ENCODE data around the gene ADAR. TPM values are rescaled to one million over a fixed set of nuclear protein-coding genes. Genes with fewer than 3 reads are reported as not detected.
A peak's percentile ranks its signal among the peaks of the same experiment; 100 is the strongest.

ADAR gene
- total and polyA plus RNA-seq, 8 donors, result 136 to 197 (median 151) TPM

DNA sequence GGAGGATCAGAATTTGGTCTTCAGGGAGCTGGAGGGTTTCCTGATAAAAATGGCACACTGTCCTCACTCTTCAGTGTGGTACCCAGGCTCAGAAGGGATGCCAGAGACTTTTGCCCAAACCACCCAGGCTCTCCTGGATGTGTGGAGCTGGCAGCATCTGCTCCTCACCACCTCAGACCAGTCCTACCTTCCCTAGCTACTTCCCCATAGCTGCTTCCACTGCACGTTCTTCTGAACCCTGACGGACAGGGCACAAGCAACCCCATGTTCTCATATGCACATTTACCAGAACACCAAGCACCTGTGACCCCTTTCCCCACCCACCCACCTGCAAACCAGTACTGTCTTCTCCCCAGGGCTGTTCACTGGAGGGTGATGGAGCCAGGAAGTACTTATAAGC is 4.7 kb downstream of the ADAR start:
- Histone ChIP-seq H3K27ac (no peak overlapping the region), H3K9me3 (no peaks in the 10 kb centered on the region), H3K4me3 (no peak overlapping the region), H3K4me1 (peaks cover 23 to 61% of the 10 kb centered on the region in 2 donors), H3K36me3 (peaks cover 0 to 44% of the 10 kb centered on the region in 2 donors), H3K27me3 (no peaks in the 10 kb centered on the region)
- DNase-seq (no peak), ATAC-seq (no peak)
- TF ChIP-seq, protein P1, sequence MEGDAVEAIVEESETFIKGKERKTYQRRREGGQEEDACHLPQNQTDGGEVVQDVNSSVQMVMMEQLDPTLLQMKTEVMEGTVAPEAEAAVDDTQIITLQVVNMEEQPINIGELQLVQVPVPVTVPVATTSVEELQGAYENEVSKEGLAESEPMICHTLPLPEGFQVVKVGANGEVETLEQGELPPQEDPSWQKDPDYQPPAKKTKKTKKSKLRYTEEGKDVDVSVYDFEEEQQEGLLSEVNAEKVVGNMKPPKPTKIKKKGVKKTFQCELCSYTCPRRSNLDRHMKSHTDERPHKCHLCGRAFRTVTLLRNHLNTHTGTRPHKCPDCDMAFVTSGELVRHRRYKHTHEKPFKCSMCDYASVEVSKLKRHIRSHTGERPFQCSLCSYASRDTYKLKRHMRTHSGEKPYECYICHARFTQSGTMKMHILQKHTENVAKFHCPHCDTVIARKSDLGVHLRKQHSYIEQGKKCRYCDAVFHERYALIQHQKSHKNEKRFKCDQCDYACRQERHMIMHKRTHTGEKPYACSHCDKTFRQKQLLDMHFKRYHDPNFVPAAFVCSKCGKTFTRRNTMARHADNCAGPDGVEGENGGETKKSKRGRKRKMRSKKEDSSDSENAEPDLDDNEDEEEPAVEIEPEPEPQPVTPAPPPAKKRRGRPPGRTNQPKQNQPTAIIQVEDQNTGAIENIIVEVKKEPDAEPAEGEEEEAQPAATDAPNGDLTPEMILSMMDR (IDR thresholded peaks at IDR 0.05), result no peak
- intact Hi-C loops (cut with DNase I), result no loop called here

- Histone ChIP-seq H3K9me3 (no peaks in the 10 kb centered on the region), H3K27me3 (no peaks in the 10 kb centered on the region), H3K4me3 (no peak overlapping the region), H3K27ac (no peak overlapping the region), H3K36me3 (peaks cover 0 to 80% of the 10 kb centered on the region in 2 donors), H3K4me1 (peaks cover 6 to 37% of the 10 kb centered on the region in 2 donors)
- TF ChIP-seq, protein P1 (IDR thresholded peaks at IDR 0.05), result no peak
- ATAC-seq (peak; percentile 14), DNase-seq (no peak)
- intact Hi-C loops (cut with DNase I), result no loop called here
These were observed 8.3 kb downstream of the ADAR start for GRCh38 chr1:154599658-154600057.

- peaks cover 0 to 87% of the 10 kb centered on the region in 2 donors for H3K36me3 ChIP-seq
- peaks cover 6 to 30% of the 10 kb centered on the region in 2 donors for H3K4me1 ChIP-seq
- TF ChIP-seq, protein P1 (IDR thresholded peaks at IDR 0.05), result no peak
- no peaks in the 10 kb centered on the region for H3K27me3 ChIP-seq
- intact Hi-C loops (cut with DNase I), result no loop called here
- no peaks in the 10 kb centered on the region for H3K9me3 ChIP-seq
- ATAC-seq (no peak), DNase-seq (no peak)
- H3K27ac ChIP-seq, result no peak overlapping the region
- H3K4me3 ChIP-seq, result no peak overlapping the region
These were observed 8.9 kb downstream of the ADAR start for GRCh38 chr1:154598871-154599635.

GRCh38 chr1:154595621-154596020 is 12.4 kb downstream of the ADAR start:
- H3K27me3 ChIP-seq, result no peaks in the 10 kb centered on the region
- DNase-seq, result no peak
- no peak overlapping the region for H3K27ac ChIP-seq
- no peaks in the 10 kb centered on the region for H3K9me3 ChIP-seq
- TF ChIP-seq, protein P1 (IDR thresholded peaks at IDR 0.05), result no peak
- peaks cover 2 to 15% of the 10 kb centered on the region in 2 donors for H3K4me1 ChIP-seq
- H3K36me3 ChIP-seq, result peaks cover 0 to 100% of the 10 kb centered on the region in 2 donors
- H3K4me3 ChIP-seq, result no peak overlapping the region
- intact Hi-C loops (cut with DNase I), result no loop called here
- ATAC-seq, result peak; percentile 42

- intact Hi-C loops (cut with DNase I), result no loop called here
- no peaks in the 10 kb centered on the region for H3K27me3 ChIP-seq
- no peak overlapping the region for H3K4me3 ChIP-seq
- TF ChIP-seq, protein P1 (IDR thresholded peaks at IDR 0.05), result no peak
- ATAC-seq, result no peak
- no peak overlapping the region for H3K27ac ChIP-seq
- peaks cover 2 to 12% of the 10 kb centered on the region in 2 donors for H3K4me1 ChIP-seq
- no peaks in the 10 kb centered on the region for H3K9me3 ChIP-seq
- peaks cover 0 to 100% of the 10 kb centered on the region in 2 donors for H3K36me3 ChIP-seq
- DNase-seq, result no peak
These were observed 13.2 kb downstream of the ADAR start for GRCh38 chr1:154594811-154595210.

All from left lung (tissue), 10 donors.